Adrenal gland (tissue), 12 donors: ENCODE results near the gene CADPS. TPM values are rescaled to one million over a fixed set of nuclear protein-coding genes. Genes with fewer than 3 reads are reported as not detected.

Source experiments
- DNase-seq, 7 donors: peaks; one replicate each; pipeline ENCODE4 v3.0.0-alpha.2; 2019 to 2020
- H3K27ac ChIP-seq, 5 donors: fragments of 200-600 bp; sonication (generic) in 4 of 5; 1 replicate in 3 of 5; 2 replicates in 2 of 5; pipeline versions ENCODE4 v1.5.1 to v1.8.0; 2016 to 2020; ENCODE audit warnings: mild to moderate bottlenecking in 1 of 5
- H3K27me3 ChIP-seq: fragments of 200-600 bp; 2 replicates; pipeline ENCODE4 v1.8.0; 2021
- H3K36me3 ChIP-seq, 2 donors: fragments of 200-600 bp; replicated peaks in 1 of 2; 1 replicate in 1 of 2; 2 replicates in 1 of 2; pipeline versions ENCODE4 v1.5.1 to v1.8.0; 2018 to 2022
- H3K4me1 ChIP-seq, 2 donors: fragments of 200-600 bp; replicated peaks in 1 of 2; 1 replicate in 1 of 2; 2 replicates in 1 of 2; pipeline versions ENCODE4 v1.5.1 to v1.8.0; 2018 to 2021
- H3K4me3 ChIP-seq, 4 donors: fragments of 200-600 bp; sonication (generic) in 3 of 4; one replicate each; pipeline ENCODE4 v1.5.1; 2016 to 2018
- H3K9me3 ChIP-seq, 3 donors: fragments of 200-600 bp; sonication (generic) in 1 of 3; replicated peaks in 1 of 3; 1 replicate in 2 of 3; 2 replicates in 1 of 3; pipeline versions ENCODE4 v1.5.1 to v1.8.0; 2016 to 2021
- POLR2A ChIP-seq, 2 donors: fragments of 450-650 bp; IDR thresholded peaks; one replicate each; pipeline ENCODE4 v1.6.1; 2017; ENCODE audit warnings: antibody characterized with exemption in 2 of 2, mild to moderate bottlenecking in 2 of 2, moderate library complexity in 1 of 2
- WGBS, 4 donors: extraction: QIAGEN DNeasy Blood & Tissue Kit in 2 of 4; methylation state at CpG; one replicate each; pipeline versions ENCODE4 v1.1.5 to v1.1.7; 2013 to 2017; 5-methylcytosine and 5-hydroxymethylcytosine counted together
- intact Hi-C, 2 donors: fragments of 100-400 bp; cut with DNase I; formaldehyde crosslinking; loops; one replicate each; pipeline versions ENCODE4 v1.14.1 to v1.15.0; 2022 to 2023
- polyA plus RNA-seq, 3 donors: library from polyadenylated mRNA; stranded (reverse); fragments of 200-250 nt in 2 of 3; fragments of 350-450 nt in 1 of 3; fragmentation: Illumina TruSeq in 1 of 3; extraction: RNeasy Lipid Tissue Mini Kit (QIAGEN cat#74804) in 1 of 3; gene quantifications; one replicate each; pipeline ENCODE4 v1.2.3, GENCODE V29; 2013 to 2014
- total RNA-seq, 9 donors: library from RNA; depleted of rRNA in 4 of 9; stranded (reverse); fragments of >200 nt in 4 of 9; fragments of 120-200 nt in 1 of 9; fragmentation: NEBNext Ultra II Directional in 1 of 9; extraction: Animal tissue kit (Norgen Biotek cat#: 25700) in 1 of 9; gene quantifications; one replicate each; pipeline versions ENCODE4 v1.1.0 to v1.2.4, GENCODE V29; 2013 to 2023
- TF ChIP-seq, protein P1 (sequence below), 6 experiments: fragments of 450-650 bp in 4 of 6; fragments of 200-600 bp in 2 of 6; sonication (generic) in 1 of 6; IDR thresholded peaks; 1 replicate in 5 of 6; 2 replicates in 1 of 6; pipeline versions ENCODE4 v1.5.1 to v1.8.0; 2016 to 2021; ENCODE audit warnings: antibody characterized with exemption in 6 of 6, mild to moderate bottlenecking in 2 of 6, moderate library complexity in 1 of 6
- donor health status: healthy with polysubstance abuse.
- donor health status: Bipolar disorder and iron deficiency.
- donor health status: DM: yes; HTN: yes; CAD: no.
- donor health status: DM: no; HTN: no; CAD: no.
- donor health status: DM: no; HTN: no; CAD: no.
- donor health status: DM: yes; HTN: yes; CAD: no.

CADPS gene
- total and polyA plus RNA-seq, 12 donors: 0.24 to 36.5 (median 11.2) TPM; not detected in 2

DNA sequence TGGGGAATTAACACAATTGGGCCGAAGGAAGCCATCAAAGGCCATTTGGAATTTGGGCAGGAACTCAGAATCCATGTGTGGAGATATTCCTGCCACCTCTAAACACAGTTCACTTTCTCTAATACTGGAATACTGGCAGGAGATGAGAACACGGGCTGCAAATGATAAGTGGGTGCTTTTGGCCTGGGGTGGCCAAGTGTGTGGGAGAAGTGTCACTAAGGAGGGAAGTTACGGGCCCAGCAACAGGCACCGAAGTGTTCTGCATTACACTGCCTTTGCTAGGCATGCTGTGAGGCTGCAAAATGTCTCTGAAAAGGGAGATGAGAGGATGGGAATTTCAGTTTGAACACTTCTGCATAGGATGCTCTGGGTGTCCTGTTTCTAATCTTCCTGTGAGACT, 412.4 kb downstream of the CADPS start:
- TF ChIP-seq, protein P1, sequence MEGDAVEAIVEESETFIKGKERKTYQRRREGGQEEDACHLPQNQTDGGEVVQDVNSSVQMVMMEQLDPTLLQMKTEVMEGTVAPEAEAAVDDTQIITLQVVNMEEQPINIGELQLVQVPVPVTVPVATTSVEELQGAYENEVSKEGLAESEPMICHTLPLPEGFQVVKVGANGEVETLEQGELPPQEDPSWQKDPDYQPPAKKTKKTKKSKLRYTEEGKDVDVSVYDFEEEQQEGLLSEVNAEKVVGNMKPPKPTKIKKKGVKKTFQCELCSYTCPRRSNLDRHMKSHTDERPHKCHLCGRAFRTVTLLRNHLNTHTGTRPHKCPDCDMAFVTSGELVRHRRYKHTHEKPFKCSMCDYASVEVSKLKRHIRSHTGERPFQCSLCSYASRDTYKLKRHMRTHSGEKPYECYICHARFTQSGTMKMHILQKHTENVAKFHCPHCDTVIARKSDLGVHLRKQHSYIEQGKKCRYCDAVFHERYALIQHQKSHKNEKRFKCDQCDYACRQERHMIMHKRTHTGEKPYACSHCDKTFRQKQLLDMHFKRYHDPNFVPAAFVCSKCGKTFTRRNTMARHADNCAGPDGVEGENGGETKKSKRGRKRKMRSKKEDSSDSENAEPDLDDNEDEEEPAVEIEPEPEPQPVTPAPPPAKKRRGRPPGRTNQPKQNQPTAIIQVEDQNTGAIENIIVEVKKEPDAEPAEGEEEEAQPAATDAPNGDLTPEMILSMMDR (IDR thresholded peaks at IDR 0.05): no peak
- no peak for TF ChIP-seq POLR2A (IDR thresholded peaks at IDR 0.05)
- no peaks in the 10 kb centered on the region for H3K36me3 ChIP-seq
- DNase-seq: no peak
- H3K27me3 ChIP-seq: no peaks in the 10 kb centered on the region
- no peak overlapping the region for H3K27ac ChIP-seq
- 70 to 74% (median 73%) methylated on average over 4 of the region's 4 CpGs for WGBS, 4 donors
- intact Hi-C loops: no loop called here
- no peak overlapping the region for H3K4me3 ChIP-seq
- no peaks in the 10 kb centered on the region for H3K4me1 ChIP-seq
- no peaks in the 10 kb centered on the region for H3K9me3 ChIP-seq

DNA sequence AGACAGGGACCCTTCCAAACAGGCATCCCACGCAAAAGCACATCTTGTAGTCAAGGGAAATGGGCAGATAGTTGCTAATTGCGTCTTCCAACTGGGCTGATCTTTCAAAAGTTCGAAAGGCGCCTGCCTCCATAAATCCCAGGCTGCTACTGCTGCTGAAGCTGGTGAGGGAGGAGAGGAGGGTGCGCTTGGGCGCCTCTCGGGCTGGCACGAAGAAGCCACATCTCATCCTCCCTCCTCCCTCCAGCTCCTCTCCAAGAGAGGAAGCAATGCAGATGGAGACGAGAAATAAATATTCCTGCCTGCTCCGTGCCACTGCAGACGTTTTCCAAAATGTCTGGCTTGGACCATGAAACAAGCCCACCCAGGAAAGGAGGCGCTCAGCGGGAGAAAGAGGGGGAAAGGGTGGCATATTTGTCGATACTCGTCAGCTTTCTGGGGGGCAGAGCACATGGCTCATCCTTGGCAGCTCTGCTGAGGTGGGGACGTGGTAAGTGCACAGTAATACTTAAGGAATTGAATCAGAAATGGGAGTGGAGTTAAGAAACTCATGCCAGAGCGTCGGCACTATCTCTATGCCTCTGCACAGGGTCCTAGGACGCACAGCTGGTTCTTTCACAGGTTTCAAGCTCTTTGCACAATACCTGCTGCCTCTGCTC, 413.0 kb downstream of the CADPS start:
- no peak overlapping the region for H3K27ac ChIP-seq
- WGBS, 4 donors: 68 to 77% (median 74%) methylated on average over 19 of the region's 19 CpGs
- no peaks in the 10 kb centered on the region for H3K9me3 ChIP-seq
- TF ChIP-seq, protein P1 (IDR thresholded peaks at IDR 0.05): no peak
- TF ChIP-seq POLR2A (IDR thresholded peaks at IDR 0.05): no peak
- no peak overlapping the region for H3K4me3 ChIP-seq
- H3K36me3 ChIP-seq: no peaks in the 10 kb centered on the region
- no peaks in the 10 kb centered on the region for H3K27me3 ChIP-seq
- intact Hi-C loops: no loop called here
- no peak for DNase-seq
- no peaks in the 10 kb centered on the region for H3K4me1 ChIP-seq

DNA sequence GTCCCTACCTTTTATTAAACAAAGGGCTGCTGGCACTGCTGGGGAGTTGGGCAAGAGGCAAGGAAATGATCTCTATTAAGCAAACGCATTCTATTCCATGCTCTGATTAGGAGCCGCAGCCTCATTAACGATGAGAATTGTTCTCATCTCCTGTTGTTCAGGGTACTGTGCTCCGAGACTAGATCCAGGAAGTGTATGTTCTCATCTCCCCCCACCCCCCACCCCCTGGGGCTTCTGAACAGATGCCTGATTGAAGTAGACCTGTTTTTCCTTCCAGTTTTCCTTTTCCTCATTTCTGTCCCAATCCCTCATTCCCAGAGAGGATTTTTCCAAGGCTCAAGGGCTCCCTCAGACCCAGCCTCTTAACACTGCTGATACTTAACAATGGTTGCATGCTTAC, 420.3 kb downstream of the CADPS start:
- Histone ChIP-seq H3K4me1 (no peaks in the 10 kb centered on the region), H3K4me3 (no peak overlapping the region), H3K9me3 (no peaks in the 10 kb centered on the region), H3K36me3 (no peaks in the 10 kb centered on the region), H3K27me3 (no peaks in the 10 kb centered on the region), H3K27ac (no peak overlapping the region)
- DNase-seq: no peak
- TF ChIP-seq, protein P1 (IDR thresholded peaks at IDR 0.05): no peak
- TF ChIP-seq POLR2A (IDR thresholded peaks at IDR 0.05): no peak
- whole genome bisulfite sequencing, 4 donors: 54 to 68% (median 58%) methylated on average over 4 of the region's 4 CpGs
- intact Hi-C loops: no loop called here

DNA sequence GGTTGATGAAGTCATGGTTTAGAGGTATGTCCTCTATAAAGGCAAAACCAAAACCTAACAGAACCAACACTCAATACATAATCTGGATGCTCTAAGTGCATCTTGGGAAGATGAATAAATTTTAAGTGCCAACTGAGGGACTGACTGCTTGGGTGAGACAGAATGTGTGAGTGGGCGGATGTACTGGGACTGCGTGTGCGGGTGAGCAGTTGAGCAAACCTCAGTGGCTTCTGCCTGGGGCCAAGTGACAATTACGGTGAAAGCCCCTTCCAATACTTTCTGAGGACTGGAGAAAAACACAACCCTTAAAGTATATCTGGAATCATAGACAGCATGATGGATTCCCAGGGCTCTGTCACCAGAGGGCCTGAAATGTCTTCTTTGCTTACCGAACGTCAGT, 421.8 kb downstream of the CADPS start:
- Histone ChIP-seq H3K4me1 (no peaks in the 10 kb centered on the region), H3K27ac (no peak overlapping the region), H3K27me3 (no peaks in the 10 kb centered on the region), H3K9me3 (no peaks in the 10 kb centered on the region), H3K4me3 (no peak overlapping the region), H3K36me3 (no peaks in the 10 kb centered on the region)
- WGBS, 4 donors: 77 to 87% (median 83%) methylated on average over 6 of the region's 6 CpGs
- TF ChIP-seq, protein P1 (IDR thresholded peaks at IDR 0.05): no peak
- no peak for TF ChIP-seq POLR2A (IDR thresholded peaks at IDR 0.05)
- no peak for DNase-seq
- intact Hi-C loops: no loop called here
